Brain pericyte (primary cell): ENCODE measurements around the gene FAM163B.

Source experiments
- DNase-seq: peaks from one replicate; pipeline ENCODE4 v3.0.0-alpha.2; 2012; ENCODE audit warnings: low read depth, low spot score

Gene FAM163B

DNA sequence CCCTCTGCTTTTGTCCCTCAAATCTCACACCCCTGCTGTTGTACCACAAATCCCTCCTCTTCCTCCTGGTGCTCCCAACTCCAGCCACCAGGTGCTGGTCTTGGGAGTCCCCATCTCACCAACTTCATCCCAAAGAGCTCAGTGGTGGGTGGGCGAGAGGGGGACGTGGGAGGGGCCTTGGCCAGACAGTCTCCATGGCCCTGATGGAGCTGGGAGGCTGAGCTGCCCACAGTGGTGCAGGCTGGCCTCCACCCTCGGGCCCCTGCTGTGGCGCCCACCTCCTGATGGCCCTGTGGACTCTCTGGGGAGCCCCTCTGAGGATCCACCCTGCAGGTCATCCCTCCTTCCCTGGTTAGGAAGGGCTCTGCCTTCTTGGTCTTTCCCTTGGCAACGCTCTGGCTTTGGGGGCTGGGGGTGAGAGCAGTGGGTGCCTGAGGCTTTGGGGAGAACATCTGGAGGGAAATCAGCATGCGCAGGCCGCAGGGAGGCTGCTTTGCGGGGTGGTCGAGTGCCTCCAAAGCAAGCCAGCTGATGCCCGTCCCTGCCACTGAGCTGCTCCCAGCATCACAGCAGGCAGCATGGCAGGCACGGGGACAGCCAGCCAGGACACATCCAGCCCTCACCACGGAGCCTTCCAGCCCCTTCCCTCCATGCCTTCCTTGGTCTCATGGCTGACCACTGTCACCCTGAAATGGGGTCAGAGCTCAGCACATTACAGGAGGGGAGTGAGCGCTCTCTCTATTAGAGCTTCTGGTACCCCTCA is 7.6 kb upstream of the FAM163B start:
- no peak for DNase-seq

- DNase-seq, result no peak
Observed at GRCh38 chr9:133615606-133616188, 6.5 kb upstream of the FAM163B start.

- DNase-seq, result no peak
Observed at GRCh38 chr9:133615186-133615585, 6.0 kb upstream of the FAM163B start.

GRCh38 chr9:133614678-133615077 is 5.5 kb upstream of the FAM163B start:
- DNase-seq, result no peak

DNA sequence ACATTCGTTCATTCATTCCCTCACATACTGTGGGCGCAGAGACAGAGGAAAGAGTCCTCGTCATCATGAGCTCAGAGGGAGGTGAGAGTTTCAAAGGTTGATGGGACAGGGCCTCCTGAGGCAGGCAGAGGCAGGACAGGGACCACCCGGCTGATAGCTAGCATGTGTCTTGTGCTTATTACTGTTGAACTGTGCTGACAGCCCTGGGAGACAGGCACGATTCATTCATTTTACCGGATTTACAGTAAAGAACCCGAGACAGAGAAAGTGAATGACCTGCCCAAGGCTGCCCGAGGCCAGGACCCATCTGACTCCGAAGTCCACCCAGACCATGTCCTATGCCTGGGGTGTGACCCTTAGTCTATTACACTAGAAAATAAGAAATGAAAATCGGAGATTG is 4.9 kb upstream of the FAM163B start:
- no peak for DNase-seq

GRCh38 chr9:133613432-133613831 is 4.2 kb upstream of the FAM163B start:
- no peak for DNase-seq

GRCh38 chr9:133612816-133613215 is 3.6 kb upstream of the FAM163B start:
- no peak for DNase-seq

GRCh38 chr9:133612051-133612450 is 2.9 kb upstream of the FAM163B start:
- no peak for DNase-seq

- DNase-seq, result no peak
Observed at GRCh38 chr9:133610845-133611244, 1.7 kb upstream of the FAM163B start.

DNA sequence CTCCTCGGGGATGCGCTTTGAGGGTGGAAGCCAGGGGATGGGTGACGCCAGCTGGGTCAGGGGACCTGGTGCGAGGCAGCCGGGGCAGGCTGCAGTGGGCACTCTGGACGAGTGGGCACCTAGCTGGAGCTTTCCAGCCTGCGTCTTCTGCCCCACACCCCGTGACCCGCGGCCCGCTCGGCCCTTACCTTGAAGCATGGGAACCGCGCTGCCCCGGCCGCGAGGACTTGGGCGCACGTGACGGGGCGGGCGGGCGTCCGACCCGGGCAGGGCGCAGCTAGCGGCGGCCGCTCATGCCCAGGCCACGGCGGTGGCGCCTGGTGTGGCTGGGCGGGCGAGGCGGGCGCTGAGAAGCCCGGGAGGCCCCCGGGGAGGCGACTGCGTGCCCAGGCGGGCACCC is 300 bp downstream of the FAM163B start:
- DNase-seq, result no peak

GRCh38 chr9:133608382-133608781 is 807 bp downstream of the FAM163B start:
- no peak for DNase-seq

DNA sequence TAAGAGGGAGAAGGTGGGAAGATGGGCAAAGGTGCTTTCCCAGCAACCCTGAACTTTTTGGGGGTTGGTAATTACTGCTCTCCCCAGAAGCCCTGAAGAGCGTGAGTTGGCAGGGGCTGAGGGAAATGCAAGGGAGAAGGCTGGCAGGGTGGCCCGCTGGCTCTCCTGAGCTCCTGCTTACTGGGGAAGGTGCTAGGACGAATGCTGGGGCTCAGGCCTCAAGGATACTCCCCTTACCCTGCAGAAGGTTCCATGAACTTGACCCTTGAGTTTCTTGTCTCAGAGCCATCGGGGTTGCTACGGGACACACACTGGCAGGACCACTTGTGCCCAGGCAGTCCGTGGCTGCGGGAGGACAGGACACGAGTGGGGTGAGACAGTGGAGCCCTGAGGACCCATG is 1.2 kb downstream of the FAM163B start:
- DNase-seq, result no peak

GRCh38 chr9:133607381-133607780 is 1.8 kb downstream of the FAM163B start:
- no peak for DNase-seq

GRCh38 chr9:133606708-133607025 is 2.5 kb downstream of the FAM163B start:
- no peak for DNase-seq

GRCh38 chr9:133605856-133606707 is 3.1 kb downstream of the FAM163B start:
- no peak for DNase-seq

GRCh38 chr9:133605446-133605845 is 3.7 kb downstream of the FAM163B start:
- DNase-seq, result no peak

DNA sequence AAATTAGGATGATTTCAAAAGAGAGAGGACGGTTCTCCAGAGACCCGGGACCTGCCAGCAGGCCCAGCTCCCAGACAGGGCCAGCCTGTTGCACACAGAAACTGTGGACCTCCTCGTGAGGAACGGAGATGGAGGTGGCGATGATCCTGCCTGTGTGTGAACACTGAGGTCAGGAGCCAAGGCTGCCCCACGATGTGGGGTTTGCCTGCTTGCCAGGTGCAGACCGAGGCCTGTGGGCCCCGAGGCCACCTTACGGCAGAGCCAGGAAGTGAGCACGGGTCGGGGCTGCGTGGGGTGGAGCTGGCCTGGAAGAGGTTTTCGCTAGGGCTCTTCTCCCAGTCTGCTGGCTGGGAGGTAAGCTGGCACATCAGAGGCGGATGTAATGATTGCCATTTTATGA is 4.3 kb downstream of the FAM163B start:
- no peak for DNase-seq

GRCh38 chr9:133604214-133604613 is 5.0 kb downstream of the FAM163B start:
- DNase-seq, result no peak

GRCh38 chr9:133603135-133603927 is 5.9 kb downstream of the FAM163B start:
- no peak for DNase-seq

DNA sequence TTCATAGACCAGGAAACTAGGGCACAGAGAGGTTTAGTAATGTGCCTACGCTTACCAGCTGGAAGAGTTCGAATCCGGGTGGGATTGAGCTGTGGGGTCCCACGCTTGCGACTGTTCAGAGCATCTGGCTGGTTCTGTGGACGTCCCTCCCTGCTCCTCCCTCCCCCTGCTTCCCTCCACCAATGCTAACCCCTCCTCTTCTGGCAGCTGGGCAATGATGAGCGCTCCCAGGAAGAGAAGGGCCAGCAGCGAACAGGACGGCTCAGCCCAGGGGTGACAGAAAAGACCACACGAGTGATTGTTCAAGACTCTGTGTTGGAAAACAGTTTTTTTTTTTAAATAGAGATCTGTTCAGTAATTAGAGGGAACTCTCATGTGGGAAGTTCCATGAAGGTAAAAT is 6.9 kb downstream of the FAM163B start:
- no peak for DNase-seq

DNA sequence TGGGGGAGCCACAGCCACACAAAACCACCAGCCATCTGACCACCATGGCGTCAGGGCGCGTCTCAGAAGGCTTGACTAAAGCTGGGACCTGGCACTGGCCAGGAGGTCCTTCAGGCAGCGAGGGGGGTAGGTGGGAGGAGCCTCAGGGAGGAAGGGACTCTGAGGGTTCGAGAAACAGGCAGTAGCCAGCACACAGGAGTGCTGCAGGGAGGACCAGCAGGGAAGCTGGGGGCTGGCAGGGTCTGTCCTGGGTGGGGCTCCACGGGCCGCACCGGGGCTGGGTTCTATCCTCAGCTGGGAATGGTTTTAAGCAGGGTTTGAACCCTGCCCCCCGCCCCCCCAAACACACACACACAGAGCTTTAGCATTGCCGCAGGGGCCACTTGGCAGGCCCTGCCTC is 7.4 kb downstream of the FAM163B start:
- DNase-seq, result no peak

GRCh38 chr9:133600739-133601138 is 8.4 kb downstream of the FAM163B start:
- no peak for DNase-seq
